ENCODE data around the gene GTPBP2. TPM values are rescaled to one million over a fixed set of nuclear protein-coding genes. Genes with fewer than 3 reads are reported as not detected.
"Not testable (repeated sequence)": the region's sequence is repeated elsewhere in the genome, so short reads cannot be mapped to it uniquely, and the experiment has no call there.

GTPBP2 gene
- total RNA-seq, 2 experiments from 2014 or later: 59.8 to 64.6 TPM

DNA sequence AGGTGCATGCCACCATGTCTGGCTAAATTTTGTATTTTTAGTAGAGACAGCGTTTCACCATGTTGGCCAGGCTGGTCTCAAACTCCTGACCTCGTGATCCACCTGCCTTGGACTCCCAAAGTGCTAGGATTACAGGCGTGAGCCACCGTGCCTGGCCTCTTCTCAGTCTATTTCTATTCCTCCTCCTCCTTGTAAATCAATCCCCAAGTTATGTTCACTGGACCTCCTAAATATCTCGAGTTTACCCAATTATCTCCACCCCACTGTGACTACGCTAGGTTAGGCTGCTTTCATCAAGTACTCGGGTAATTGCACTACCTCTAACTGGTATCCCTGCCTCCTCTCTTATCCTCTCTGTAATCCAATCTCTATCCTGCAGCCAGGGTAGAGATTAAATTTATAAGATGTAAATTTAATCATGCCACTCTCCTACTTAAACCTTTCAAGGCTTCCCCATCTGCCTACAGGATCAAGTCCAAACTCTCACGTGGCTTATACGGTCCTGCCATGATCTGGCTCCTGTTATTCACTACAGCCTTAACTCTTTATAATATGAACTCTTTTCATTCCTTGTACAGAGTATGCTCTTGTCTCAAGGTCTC lies 5.7 kb upstream of the GTPBP2 start:
- Mint-ChIP-seq H3K27ac (peak overlapping the region; percentile 97), H3K4me3 (peak overlapping the region; percentile 100), H3K36me3 (ENCODE audit: low read depth) (peaks cover 33% of the 10 kb centered on the region), H3K4me1 (peaks cover 39% of the 10 kb centered on the region), H3K27me3 (no peaks in the 10 kb centered on the region), H3K9me3 (ENCODE audit: low read depth) (no peaks in the 10 kb centered on the region)
- CTCF ChIA-PET: interaction anchor here (0.6 to 1.4 kb wide), 3 partner anchors 32 to 439 kb away, joined by 3 to 7 read pairs (median 3); no protein-coding TSS in a partner anchor
- POLR2A ChIA-PET: interaction anchor here (0.6 to 1.3 kb wide), 4 partner anchors 9 to 1862 kb away, joined by 3 to 4 read pairs (median 3); no protein-coding TSS in a partner anchor
- DNase-seq (no peak), ATAC-seq (no peak)
- intact Hi-C loops (cut with DNase I, micrococcal nuclease): loop anchor here in 1 of 2 experiments (1.0 to 5.0 kb wide), 3 partner anchors 10 to 367 kb away; partner anchors contain the start of genes MRPS18A and RSPH9

DNA sequence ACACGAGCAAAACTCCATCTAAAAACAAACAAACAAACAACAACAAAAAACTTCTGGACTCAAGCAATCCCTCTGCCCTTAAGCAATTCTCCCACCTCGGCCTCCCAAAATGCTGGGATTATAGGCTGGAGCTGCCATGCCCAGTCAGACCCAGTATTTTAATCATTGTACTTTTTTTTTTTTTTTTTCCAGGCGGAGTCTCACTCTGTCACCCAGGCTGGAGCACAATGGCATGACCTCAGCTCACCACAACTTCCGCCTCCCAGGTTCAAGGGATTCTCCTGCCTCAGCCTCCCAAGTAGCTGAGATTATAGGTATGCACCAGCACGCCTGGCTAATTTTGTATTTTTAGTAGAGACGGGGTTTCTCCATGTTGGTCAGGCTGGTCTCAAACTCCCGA lies 3.9 kb upstream of the GTPBP2 start:
- DNase-seq; H3K9me3 Mint-ChIP-seq (ENCODE audit: low read depth); ATAC-seq; POLR2A ChIA-PET; H3K4me3 Mint-ChIP-seq; CTCF ChIA-PET; H3K27ac Mint-ChIP-seq; intact Hi-C loops (cut with DNase I, micrococcal nuclease); H3K27me3 Mint-ChIP-seq: not testable (repeated sequence)
- peaks cover 23% of the 10 kb centered on the region for H3K36me3 Mint-ChIP-seq (ENCODE audit: low read depth)
- H3K4me1 Mint-ChIP-seq: peaks cover 34% of the 10 kb centered on the region

DNA sequence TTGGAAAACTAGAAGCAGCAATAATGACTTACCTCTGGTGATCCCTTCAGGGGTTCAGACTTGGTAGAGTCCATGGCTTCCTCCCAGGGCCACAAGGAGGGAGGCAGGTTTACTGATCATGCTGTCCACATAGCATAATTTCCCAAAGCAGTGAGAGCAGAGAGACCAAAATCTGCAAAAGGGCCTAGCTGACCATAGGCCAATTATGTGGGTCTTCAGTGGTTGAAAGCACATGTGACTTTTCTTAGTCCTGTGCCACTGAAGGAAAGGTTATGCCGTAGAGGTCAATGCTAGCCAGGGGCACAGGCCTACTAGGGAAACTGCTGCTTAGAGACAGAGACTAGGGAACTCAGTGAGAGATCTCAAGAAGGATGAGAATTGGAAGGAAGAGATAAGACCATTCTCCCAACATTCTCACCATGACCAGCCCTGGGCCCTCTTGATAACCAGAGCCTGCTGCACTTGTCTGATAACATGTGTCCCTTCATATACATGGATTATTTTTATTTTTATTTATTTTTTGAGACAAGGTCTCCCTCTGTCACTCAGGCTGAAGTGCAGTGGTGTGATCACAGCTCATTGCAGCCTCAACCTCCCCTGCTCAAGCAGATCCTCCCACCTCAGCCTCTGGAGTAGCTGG lies 2.0 kb upstream of the GTPBP2 start:
- ATAC-seq (no peak), DNase-seq (no peak)
- POLR2A ChIA-PET: no interaction called here
- Mint-ChIP-seq H3K27ac (peak overlapping the region; percentile 89), H3K4me1 (peaks cover 42% of the 10 kb centered on the region), H3K27me3 (no peaks in the 10 kb centered on the region), H3K9me3 (ENCODE audit: low read depth) (no peaks in the 10 kb centered on the region), H3K4me3 (peak overlapping the region; percentile 35), H3K36me3 (ENCODE audit: low read depth) (peaks cover 21% of the 10 kb centered on the region)
- CTCF ChIA-PET: no interaction called here
- intact Hi-C loops (cut with DNase I, micrococcal nuclease): loop anchor here in 1 of 2 experiments (1.0 kb wide), 4 partner anchors 14 to 756 kb away; partner anchors contain the start of genes CDC5L, RSPH9 and VEGFA

DNA sequence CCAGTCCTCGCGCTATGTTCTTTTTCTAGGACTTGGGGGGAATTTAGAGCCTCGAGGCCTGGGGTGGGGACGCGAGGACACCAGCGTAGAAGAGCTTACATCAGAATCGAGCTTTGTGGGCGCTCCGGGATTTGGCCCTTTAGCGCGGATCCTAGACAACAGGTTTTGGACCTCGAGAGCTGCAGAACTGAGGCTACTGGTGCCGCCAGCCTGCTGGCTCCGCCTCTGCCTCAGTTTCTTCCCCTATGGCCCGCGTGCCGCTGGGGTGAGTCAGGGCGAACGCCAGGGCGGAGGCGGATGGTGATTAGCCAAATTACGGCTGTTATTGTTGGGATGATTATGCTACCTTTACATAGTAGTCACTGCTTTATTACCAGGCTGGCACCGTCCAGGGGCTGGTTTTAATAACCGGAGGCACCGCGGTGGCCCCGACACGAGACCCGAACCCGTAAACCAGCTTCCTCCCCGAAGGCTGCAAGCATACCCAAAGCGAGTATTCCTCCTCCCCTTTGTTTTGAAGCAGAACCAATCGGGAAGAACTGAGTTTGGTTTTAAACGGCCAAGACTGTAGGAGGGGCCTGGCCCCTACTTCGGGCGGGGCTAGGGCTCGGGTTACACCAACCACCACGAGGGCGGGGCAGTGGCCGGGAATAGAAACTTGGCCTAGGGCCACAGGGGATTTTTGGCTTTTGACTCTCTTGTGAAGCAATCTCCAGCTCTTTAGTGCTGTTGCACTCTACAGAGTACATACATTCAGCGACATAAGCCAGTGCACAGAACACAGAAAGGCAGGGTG lies 639 bp upstream of the GTPBP2 start:
- intact Hi-C loops (cut with DNase I, micrococcal nuclease): loop anchor here (1.0 to 5.0 kb wide), 16 partner anchors 16 to 758 kb away; partner anchors contain the start of genes POLH (in 2 of the 2), XPO5 (in 2 of the 2), ABCC10 (in 1 of the 2) and CDC5L (in 1 of the 2)
- DNase-seq (peak; percentile 96), ATAC-seq (peak; percentile 77)
- H3K36me3 Mint-ChIP-seq (ENCODE audit: low read depth): peaks cover 30% of the 10 kb centered on the region
- peak overlapping the region; percentile 88 for H3K4me3 Mint-ChIP-seq
- POLR2A ChIA-PET: interaction anchor here (0.6 to 1.7 kb wide), 12 partner anchors 8 to 618 kb away, joined by 3 to 8 read pairs (median 4); partner anchors contain the start of genes HSP90AB1, VEGFA and ZNF318
- peaks cover 33% of the 10 kb centered on the region for H3K4me1 Mint-ChIP-seq
- no peaks in the 10 kb centered on the region for H3K9me3 Mint-ChIP-seq (ENCODE audit: low read depth)
- peak overlapping the region; percentile 100 for H3K27ac Mint-ChIP-seq
- CTCF ChIA-PET: interaction anchor here (0.6 to 1.2 kb wide), 13 partner anchors 10 to 700 kb away, joined by 3 to 8 read pairs (median 4); partner anchors contain the start of genes CNPY3, POLH, RSPH9 and XPO5
- H3K27me3 Mint-ChIP-seq: no peaks in the 10 kb centered on the region

DNA sequence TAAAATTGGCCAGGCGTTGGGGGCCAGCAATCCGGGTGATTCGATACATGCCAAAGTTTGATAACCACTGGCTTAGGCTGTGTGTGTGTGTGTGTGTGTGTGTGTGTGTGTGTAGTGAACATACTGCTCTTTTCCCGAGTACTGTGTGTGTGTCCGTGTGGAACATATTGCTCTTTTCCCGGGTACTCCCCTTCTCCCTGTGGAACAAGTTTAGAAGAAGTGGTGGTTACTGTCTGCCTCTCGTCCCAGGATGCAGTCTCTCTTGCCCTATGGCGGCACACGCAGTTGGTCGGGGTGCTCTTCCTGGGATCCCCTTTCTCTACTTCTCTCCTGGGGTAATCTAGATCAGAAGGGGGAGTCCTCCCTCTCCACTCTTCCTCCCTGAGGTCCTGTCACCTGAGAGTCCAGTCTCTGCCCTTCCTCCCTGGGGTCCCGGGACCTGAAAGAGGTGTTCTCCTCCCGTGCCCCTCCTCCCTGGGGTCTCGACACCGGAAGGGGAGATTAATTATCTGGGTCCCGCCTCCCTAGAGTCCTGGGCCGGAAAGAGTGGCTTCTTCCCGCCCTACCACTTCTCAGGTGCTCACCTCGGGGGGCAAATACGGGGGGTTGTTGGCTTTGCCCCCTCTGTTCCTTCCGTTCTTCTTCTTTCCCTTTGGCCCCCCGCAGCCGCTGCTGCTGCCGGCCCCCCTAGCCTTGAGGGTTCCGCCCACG lies 516 bp downstream of the GTPBP2 start:
- no peaks in the 10 kb centered on the region for H3K9me3 Mint-ChIP-seq (ENCODE audit: low read depth)
- peak overlapping the region; percentile 88 for H3K4me3 Mint-ChIP-seq
- peak; percentile 27 for ATAC-seq
- peak; percentile 70 for DNase-seq
- H3K27ac Mint-ChIP-seq: peak overlapping the region; percentile 100
- intact Hi-C loops (cut with DNase I, micrococcal nuclease): loop anchor here (1.0 to 5.0 kb wide), 12 partner anchors 51 to 618 kb away; partner anchors contain the start of genes POLH (in 2 of the 2), XPO5 (in 2 of the 2), ABCC10 (in 1 of the 2) and DNPH1 (in 1 of the 2)
- no peaks in the 10 kb centered on the region for H3K27me3 Mint-ChIP-seq
- POLR2A ChIA-PET: interaction anchor here (0.6 to 1.7 kb wide), 6 partner anchors 41 to 619 kb away, joined by 3 to 8 read pairs (median 4); partner anchors contain the start of genes HSP90AB1 and VEGFA
- peaks cover 39% of the 10 kb centered on the region for H3K36me3 Mint-ChIP-seq (ENCODE audit: low read depth)
- H3K4me1 Mint-ChIP-seq: peaks cover 29% of the 10 kb centered on the region
- CTCF ChIA-PET: interaction anchor here (0.6 to 1.2 kb wide), 4 partner anchors 38 to 238 kb away, joined by 3 to 8 read pairs (median 3); partner anchors contain the start of genes POLH and XPO5

DNA sequence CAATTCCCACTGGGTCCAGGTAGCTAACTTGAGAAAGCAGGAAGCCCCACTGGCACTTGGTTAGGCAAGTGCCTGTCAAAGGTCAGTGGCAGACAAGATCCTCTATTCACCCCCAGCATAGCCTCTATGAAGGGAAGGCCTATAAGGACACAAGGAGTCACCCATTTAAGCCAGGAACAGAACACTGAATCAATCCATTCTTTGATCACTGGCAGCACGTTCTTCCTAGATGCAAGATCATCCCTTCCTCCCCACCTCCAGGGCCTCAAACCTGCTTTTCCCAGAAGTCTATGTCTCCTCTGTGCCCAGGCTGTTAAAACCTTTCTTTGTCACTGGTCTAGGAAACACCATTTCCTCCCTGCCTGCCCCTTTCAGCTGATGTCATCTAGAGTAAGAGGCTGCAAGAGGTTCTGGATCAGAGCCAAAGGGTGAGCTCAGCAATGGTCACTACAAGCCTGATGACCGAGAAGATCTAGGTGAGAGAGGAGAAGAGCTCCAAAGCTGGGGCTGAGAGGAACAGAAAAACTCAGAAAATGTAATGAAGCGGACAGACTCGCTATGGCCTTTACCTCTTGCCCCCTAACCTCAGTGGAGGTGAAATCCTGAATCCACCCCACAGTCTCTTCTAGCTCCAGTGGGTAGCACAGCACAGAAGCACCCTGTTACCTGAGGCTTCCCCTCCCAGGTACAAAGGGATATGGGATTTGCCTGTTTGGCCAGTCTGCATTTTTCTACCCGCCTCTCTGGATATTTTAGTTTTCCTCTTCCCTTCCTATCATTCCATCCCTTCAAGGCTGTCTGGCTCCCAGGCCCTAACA lies 1.8 kb downstream of the GTPBP2 start:
- no peak for ATAC-seq
- intact Hi-C loops (cut with DNase I, micrococcal nuclease): loop anchor here (5.0 kb wide), 3 partner anchors 50 to 615 kb away; partner anchors contain the start of genes DNPH1 (in 1 of the 2), KLHDC3 (in 1 of the 2), MEA1 (in 1 of the 2) and POLH (in 1 of the 2)
- ChIA-PET CTCF (interaction anchor here (0.6 to 1.1 kb wide), 3 partner anchors 19 to 640 kb away, joined by 3 to 7 read pairs (median 3); no protein-coding TSS in a partner anchor), POLR2A (no interaction called here)
- Mint-ChIP-seq H3K4me3 (peak overlapping the region; percentile 88), H3K27me3 (no peaks in the 10 kb centered on the region), H3K36me3 (ENCODE audit: low read depth) (peaks cover 49% of the 10 kb centered on the region), H3K9me3 (ENCODE audit: low read depth) (no peaks in the 10 kb centered on the region), H3K27ac (peak overlapping the region; percentile 88), H3K4me1 (peaks cover 29% of the 10 kb centered on the region)
- DNase-seq: peak; percentile 39

DNA sequence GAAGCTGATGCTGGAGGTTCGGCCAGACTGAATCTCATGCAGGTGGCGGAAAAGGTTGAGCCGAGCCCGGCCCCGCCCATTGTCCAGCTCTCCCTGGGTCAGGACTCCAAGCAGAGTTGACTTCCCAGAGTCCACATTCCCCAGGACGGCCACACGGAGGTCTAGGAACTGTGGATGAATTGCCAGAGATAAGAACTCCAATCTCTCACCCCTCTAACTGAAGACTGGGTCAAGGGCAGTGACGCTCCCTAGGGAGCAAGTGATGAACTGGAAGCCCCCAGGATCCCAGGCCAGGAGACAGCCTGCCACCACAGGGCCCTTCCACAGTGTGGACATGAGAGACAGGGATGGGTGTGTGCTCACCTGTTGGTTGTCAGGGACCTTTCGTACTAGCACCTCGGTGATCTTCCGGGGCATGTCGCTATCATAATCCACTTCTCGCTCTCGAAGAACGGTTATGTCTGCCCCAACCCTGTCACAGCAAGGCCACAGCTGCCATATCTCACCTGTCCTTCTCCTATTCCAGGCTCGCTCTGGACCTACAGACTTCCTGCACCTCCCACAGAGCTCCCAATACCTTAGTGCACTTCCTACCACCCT lies 3.6 kb downstream of the GTPBP2 start:
- intact Hi-C loops (cut with DNase I, micrococcal nuclease): loop anchor here (5.0 kb wide), 3 partner anchors 48 to 613 kb away; partner anchors contain the start of genes DNPH1 (in 1 of the 2), KLHDC3 (in 1 of the 2), MEA1 (in 1 of the 2) and POLH (in 1 of the 2)
- H3K27ac Mint-ChIP-seq: no peak overlapping the region
- H3K36me3 Mint-ChIP-seq (ENCODE audit: low read depth): peaks cover 61% of the 10 kb centered on the region
- DNase-seq (no peak), ATAC-seq (no peak)
- ChIA-PET CTCF (interaction anchor here (0.5 to 0.6 kb wide), 2 partner anchors 35 to 244 kb away, joined by 3 to 4 read pairs; no protein-coding TSS in a partner anchor), POLR2A (interaction anchor here (0.6 kb wide), 1 partner anchor 33 kb away, joined by 4 read pairs; no protein-coding TSS in a partner anchor)
- peaks cover 27% of the 10 kb centered on the region for H3K4me1 Mint-ChIP-seq
- no peaks in the 10 kb centered on the region for H3K9me3 Mint-ChIP-seq (ENCODE audit: low read depth)
- H3K4me3 Mint-ChIP-seq: no peak overlapping the region
- H3K27me3 Mint-ChIP-seq: no peaks in the 10 kb centered on the region

DNA sequence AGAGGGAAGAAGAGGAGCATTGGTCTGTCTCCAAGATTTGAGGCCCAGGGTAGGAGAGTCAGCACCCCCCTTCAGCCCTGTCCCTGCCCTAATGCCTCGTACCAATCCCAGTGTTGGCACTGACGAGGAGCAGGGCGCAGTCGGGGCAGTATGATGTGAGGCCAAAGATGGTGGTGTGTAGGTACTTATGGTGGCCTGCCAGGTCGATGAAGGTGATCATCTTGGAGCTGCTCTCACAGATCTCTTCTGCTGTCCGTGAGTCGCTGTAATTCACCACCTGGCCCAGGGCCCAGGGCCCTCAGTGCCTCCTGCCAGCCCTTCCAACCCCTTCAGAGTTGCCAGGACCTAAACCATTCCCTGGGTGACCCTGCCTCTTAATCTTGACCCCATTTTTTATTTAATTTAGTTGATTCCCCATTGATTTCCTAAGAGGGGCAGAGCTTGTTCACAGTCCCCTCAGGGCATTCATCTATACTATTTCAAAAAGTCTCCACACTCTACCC lies 4.2 kb downstream of the GTPBP2 start:
- CTCF ChIA-PET: no interaction called here
- peaks cover 62% of the 10 kb centered on the region for H3K36me3 Mint-ChIP-seq (ENCODE audit: low read depth)

More for the DNA sequence above, 4.2 kb downstream of the GTPBP2 start:
- H3K27ac Mint-ChIP-seq: peak overlapping the region; percentile 42
- ATAC-seq: no peak
- no peaks in the 10 kb centered on the region for H3K27me3 Mint-ChIP-seq
- H3K9me3 Mint-ChIP-seq (ENCODE audit: low read depth): no peaks in the 10 kb centered on the region
- H3K4me1 Mint-ChIP-seq: peaks cover 22% of the 10 kb centered on the region
- no peak for DNase-seq
- POLR2A ChIA-PET: interaction anchor here (0.6 kb wide), 1 partner anchor 32 kb away, joined by 4 read pairs; no protein-coding TSS in a partner anchor
- intact Hi-C loops (cut with DNase I, micrococcal nuclease): loop anchor here (5.0 kb wide), 3 partner anchors 48 to 613 kb away; partner anchors contain the start of genes DNPH1 (in 1 of the 2), KLHDC3 (in 1 of the 2), MEA1 (in 1 of the 2) and POLH (in 1 of the 2)
- H3K4me3 Mint-ChIP-seq: no peak overlapping the region

All from activated CD4-positive, alpha-beta T cell treated with anti-CD3 and anti-CD28 coated beads for 36 hours (primary cell).